HG03469 (cell line): ENCODE data around the gene IGSF6.
A peak's percentile ranks its signal among the peaks of the same experiment; 100 is the strongest.
"Not testable (repeated sequence)": the region's sequence is repeated elsewhere in the genome, so short reads cannot be mapped to it uniquely, and the experiment has no call there.

Experiments
- ATAC-seq: cut with Tn5 transposase; IDR thresholded peaks from one replicate; pipeline ENCODE4 v1.9.1; 2021; ENCODE audit warnings: mild to moderate bottlenecking, moderate library complexity, moderate number of reproducible peaks; ENCODE audit not compliant: unreplicated experiment

The IGSF6 gene

DNA sequence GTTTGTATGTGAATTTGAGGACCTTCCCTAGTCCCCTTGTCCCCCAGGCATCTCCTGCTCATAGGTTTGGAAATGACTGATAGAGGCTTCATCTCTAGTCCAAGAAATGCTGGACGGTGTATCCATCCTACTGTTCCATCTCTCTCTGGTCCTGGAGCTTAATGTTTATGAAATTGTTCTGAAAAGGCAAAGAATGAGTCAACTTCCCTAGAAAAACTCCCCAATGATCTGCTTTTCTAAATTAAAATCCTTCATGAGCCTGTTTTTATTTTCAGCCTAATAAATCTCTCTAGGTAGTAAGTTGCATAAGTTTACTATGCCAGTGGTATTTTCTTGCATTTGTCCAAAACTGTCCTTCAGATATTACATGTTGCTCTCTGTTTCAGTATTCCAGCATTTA is 2.1 kb upstream of the IGSF6 start:
- ATAC-seq, result no peak

- no peak for ATAC-seq
Observed at GRCh38 chr16:21653571-21653970, 1.2 kb upstream of the IGSF6 start.

DNA sequence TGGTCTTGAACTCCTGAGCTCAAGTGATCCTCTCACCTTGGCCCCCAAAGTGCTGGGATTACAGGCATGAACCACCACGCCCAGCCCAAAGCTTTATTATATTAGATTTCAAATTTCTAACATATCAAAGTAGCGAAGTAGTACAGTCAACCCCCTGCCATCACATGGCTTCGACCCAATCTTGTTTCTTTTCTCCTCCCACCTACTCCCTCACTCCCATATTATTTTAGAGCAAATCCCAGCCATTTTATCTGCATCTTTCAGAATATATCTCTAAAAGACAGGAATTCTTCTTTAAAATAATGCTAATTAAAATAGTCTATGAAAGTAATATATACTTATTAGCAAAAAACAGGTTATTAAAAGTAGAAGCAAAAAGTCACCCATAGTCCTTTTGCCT is 893 bp downstream of the IGSF6 start:
- no peak for ATAC-seq

DNA sequence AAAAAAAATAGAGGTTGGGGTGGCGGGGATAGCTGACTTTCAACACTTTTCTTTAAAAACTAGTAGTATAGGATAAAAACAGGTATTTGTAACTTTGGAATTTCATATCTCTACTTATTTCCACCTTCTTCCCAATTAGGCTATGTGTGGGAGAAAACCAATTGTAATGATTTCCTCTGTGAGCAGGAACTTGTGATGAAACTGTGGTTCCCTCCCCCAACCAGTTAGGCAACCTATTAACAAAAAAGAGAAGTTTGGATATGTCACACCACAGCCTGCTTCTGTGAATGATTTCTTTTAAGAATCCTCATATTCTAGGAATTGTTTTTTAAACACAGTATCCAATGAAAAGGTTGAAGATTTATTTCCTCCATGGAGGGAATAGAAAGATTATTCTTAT is 1.9 kb downstream of the IGSF6 start:
- no peak for ATAC-seq

- not testable (repeated sequence) for ATAC-seq
Observed at GRCh38 chr16:21649826-21650406, 2.5 kb downstream of the IGSF6 start.

- no peak for ATAC-seq
Observed at GRCh38 chr16:21647562-21648164, 4.7 kb downstream of the IGSF6 start.

GRCh38 chr16:21646721-21647561 is 5.5 kb downstream of the IGSF6 start:
- ATAC-seq, result peak; percentile 72

GRCh38 chr16:21646091-21646490 is 6.3 kb downstream of the IGSF6 start:
- ATAC-seq, result no peak

DNA sequence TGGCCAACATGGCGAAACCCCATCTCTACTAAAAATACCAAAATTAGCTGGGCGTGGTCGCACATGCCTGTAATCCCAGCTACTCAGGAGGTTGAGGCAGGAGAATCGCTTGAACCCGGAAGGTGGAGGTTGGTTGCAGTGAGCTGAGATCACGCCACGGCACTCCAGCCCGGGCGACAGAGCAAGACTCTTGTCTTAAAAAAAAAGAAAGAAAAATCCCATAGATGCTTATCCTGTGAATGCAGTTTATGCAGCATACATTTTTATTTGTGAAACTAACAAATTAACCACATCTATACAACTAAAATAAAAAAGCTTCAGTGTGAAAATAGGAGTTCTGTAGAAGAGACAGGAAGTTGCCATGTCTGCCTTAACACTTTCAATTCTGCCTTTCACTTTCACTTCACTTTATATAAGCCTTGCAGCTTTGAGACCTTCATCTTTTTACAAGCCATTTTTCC is 7.1 kb downstream of the IGSF6 start:
- ATAC-seq, result no peak

- no peak for ATAC-seq
Observed at GRCh38 chr16:21644674-21645073, 7.7 kb downstream of the IGSF6 start.

DNA sequence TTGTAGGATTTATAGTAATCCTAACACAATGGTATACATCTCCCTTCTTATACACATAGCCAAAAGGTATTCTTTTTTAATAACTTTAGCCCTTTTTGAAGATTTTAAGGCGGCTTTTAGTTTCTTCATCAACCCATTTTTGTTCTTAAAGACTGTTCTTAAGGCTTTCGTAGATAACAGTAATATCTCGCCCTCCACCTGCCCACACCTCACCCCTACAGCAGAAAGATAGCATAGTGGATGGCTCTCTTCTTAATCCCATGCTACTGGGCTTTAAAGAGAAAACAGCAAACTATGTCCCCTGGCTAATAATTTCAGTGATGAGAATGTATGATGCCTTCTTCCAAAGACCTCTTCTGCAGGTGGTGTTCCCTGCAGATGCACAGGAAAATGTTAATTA is 8.6 kb downstream of the IGSF6 start:
- ATAC-seq, result no peak

DNA sequence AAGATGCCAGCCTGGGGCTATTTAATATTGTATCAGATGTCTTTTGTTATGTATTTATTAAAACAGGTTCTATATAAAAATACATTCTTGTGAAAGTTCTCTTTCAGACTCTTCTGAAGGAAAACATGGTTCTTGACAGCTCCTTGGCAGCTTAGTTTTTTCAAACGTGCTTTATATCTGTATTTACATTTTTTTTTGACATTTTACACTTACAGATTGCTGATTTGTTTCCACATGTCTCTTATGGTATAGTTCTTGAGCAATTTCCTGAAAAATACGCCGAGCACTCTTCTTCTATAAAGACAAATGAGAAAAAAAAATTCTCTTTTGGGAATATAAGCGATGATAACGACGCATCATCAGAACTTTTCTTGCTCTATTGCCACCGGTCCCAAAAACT is 9.5 kb downstream of the IGSF6 start:
- ATAC-seq, result no peak

DNA sequence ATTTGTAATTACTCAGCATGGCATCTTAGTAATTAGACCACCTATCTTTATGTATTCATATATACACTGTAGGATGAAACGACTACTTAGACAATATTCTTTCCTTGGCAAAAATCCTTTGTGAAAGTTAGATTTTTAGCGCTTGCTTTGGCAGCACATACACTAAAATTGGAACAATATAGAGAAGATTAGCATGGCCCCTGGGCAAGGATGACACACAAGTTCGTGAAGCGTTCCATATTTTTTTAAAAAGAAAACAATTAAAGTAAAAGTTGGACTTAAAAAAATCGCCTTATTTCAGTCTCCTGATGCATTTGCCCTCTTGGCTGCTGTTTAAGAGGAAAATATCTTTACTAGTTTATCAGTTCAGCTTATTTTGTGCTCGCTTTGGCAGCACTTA is 10.5 kb downstream of the IGSF6 start:
- ATAC-seq, result no peak

GRCh38 chr16:21639493-21639892 is 12.9 kb downstream of the IGSF6 start:
- no peak for ATAC-seq

GRCh38 chr16:21638573-21638975 is 13.8 kb downstream of the IGSF6 start:
- ATAC-seq, result no peak

DNA sequence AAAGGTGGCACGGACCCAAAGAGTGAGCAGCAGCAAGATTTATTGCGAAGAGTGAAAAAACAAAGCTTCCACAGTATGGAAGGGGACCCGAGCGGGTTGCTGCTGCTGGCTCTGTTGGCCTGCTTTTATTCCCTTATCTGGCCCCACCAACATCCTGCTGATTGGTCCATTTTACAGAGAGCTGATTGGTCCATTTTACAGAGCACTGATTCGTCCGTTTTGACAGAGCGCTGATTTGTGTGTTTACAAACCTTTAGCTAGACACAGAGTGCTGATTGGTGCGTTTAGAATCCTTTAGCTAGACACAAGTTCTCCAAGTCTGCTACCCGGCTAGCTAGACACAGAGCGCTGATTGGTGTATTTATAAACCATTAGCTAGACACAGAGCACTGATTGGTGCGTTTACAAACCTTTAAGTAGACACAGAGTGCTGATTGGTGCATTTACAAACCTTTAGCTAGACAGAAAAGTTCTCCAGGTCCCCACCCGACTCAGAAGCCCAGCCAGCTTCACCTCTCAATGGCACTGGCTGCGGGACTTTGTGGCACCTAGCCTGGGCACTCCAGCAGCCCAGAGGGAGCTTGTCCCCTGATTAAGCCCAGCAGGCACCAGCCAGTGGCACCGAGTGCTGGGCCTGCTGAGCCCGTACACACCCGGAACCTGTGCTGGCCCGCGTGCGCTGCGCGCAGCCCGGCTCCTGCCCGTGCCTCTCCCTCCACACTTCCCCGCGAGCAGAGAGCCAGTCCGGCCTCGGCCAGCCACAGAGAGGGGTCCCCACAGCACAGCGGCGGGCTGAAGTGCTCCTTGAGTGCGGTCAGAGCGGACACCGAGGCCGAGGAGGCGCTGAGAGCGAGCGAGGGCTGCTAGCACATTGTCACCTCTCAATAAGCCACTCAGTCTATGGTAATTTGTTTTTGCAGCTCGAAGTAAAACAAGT is 15.1 kb downstream of the IGSF6 start:
- ATAC-seq, result no peak

DNA sequence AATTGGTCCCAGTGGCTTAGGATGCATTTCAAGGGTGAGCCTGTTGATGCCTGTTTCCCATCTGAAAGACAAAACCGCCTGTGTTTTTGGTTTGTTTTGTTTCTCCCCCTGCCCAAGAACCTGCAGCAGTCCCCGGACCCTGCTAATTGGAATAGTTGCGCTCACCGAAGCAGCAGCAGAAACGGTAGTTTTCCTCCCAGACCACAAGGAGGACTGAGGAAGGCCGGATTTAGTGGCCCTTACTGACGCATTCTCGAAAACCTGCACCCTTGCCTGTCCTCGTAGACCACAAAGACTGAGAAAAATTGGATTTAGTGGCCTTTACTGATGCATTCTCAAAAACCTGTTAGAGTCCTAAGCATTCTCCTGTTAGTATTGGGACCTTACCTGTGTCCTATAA is 16.7 kb downstream of the IGSF6 start:
- not testable (repeated sequence) for ATAC-seq

- no peak for ATAC-seq
Observed at GRCh38 chr16:21634216-21634615, 18.2 kb downstream of the IGSF6 start.

DNA sequence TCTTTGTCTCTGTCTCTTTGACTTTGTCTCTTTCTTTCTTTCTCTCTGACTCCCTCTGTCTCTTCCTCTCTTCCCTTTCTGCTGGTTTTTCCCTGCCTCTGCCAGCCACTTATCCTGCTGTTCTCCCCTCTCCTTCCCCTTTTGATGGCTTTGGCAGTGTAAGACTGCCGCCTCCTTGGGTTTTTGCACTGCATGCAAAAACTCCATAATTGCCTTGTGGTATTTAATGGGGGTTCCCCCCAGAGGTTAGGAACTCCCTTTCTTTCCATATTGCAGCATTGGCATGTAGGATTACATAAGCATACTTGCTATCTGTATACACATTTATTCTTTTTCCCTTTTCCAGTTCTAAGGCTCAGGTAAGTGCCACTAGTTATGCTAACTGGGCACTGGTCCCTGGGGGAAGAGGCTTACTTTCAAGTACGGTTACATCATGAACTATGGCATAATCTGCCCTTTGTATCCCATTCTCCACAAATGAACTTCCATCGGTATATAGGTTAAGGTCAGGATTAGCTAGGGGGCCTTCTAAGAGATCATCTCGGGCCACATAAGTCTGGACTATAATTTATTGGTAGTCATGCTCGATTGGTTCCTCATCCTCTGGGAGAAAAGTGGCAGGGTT is 20.3 kb downstream of the IGSF6 start:
- not testable (repeated sequence) for ATAC-seq

- ATAC-seq, result not testable (repeated sequence)
Observed at GRCh38 chr16:21631376-21631775, 21.0 kb downstream of the IGSF6 start.
